HepG2 (cell line): ENCODE data around the gene RAB3A. TPM values are rescaled to one million over a fixed set of nuclear protein-coding genes. Genes with fewer than 3 reads are reported as not detected.

ENCODE experiments used
- DMAP1 ChIP-seq: IDR thresholded peaks from 2 replicates; pipeline ENCODE4 v1.6.1; 2016
- ELF4 ChIP-seq: sonication (generic); formaldehyde crosslinking; IDR thresholded peaks from 2 replicates; pipeline ENCODE4 v1.5.0; 2020; ENCODE audit warnings: missing genetic modification reagents, mild to moderate bottlenecking, moderate library complexity, borderline replicate concordance
- HNF4G ChIP-seq, 2 experiments: sonication (generic) in 1 of 2; formaldehyde crosslinking in 1 of 2; IDR thresholded peaks; 2 replicates each; pipeline versions ENCODE4 v1.4.0 to v1.6.1; 2011 to 2020; ENCODE audit warnings: borderline replicate concordance in 2 of 2, low read depth in 2 of 2, mild to moderate bottlenecking in 2 of 2, low read length in 1 of 2, missing genetic modification reagents in 1 of 2, moderate library complexity in 1 of 2
- HNRNPLL ChIP-seq: fragments of 200-400 bp; formaldehyde crosslinking; IDR thresholded peaks from 2 replicates; pipeline ENCODE4 v1.6.1; 2017; ENCODE audit warnings: mild to moderate bottlenecking, low read depth, low read length; ENCODE audit not compliant: poor library complexity, severe bottlenecking
- KDM2A ChIP-seq: sonication (generic); formaldehyde crosslinking; IDR thresholded peaks from 2 replicates; pipeline ENCODE4 v1.4.0; 2020; ENCODE audit warnings: low read depth, missing genetic modification reagents, borderline replicate concordance
- KMT2B ChIP-seq: IDR thresholded peaks from 2 replicates; pipeline ENCODE4 v1.6.1; 2016; ENCODE audit warnings: missing genetic modification reagents, missing compliant biosample characterization
- RARG ChIP-seq: sonication (generic); formaldehyde crosslinking; IDR thresholded peaks from 2 replicates; pipeline ENCODE4 v1.4.0; 2020; ENCODE audit warnings: low read depth, mild to moderate bottlenecking, missing genetic modification reagents
- RXRA ChIP-seq: sonication (generic); formaldehyde crosslinking; IDR thresholded peaks from 2 replicates; pipeline ENCODE4 v1.5.1; 2020; ENCODE audit warnings: missing genetic modification reagents
- UBTF ChIP-seq: sonication (generic); formaldehyde crosslinking; IDR thresholded peaks from 2 replicates; pipeline ENCODE4 v1.4.0; 2020; ENCODE audit warnings: mild to moderate bottlenecking, missing genetic modification reagents
- ZMYM3 ChIP-seq: sonication (generic); formaldehyde crosslinking; IDR thresholded peaks from 2 replicates; pipeline ENCODE4 v1.5.1; 2020; ENCODE audit warnings: mild to moderate bottlenecking, missing genetic modification reagents
- ZNF160 ChIP-seq: sonication (generic); formaldehyde crosslinking; IDR thresholded peaks from 2 replicates; pipeline ENCODE4 v1.8.0; 2022; ENCODE audit warnings: mild to moderate bottlenecking, inconsistent platforms, missing genetic modification reagents
- ZNF207 ChIP-seq: fragments of 450-650 bp; IDR thresholded peaks from 2 replicates; pipeline ENCODE4 v1.6.1; 2016; ENCODE audit warnings: antibody characterized with exemption, borderline replicate concordance
- ZNF430 ChIP-seq: sonication (generic); formaldehyde crosslinking; IDR thresholded peaks from 2 replicates; pipeline ENCODE4 v1.9.0; 2021; ENCODE audit warnings: mild to moderate bottlenecking, missing genetic modification reagents
- ZNF546 ChIP-seq: sonication (generic); formaldehyde crosslinking; conservative IDR thresholded peaks from 2 replicates; pipeline ENCODE4 v1.8.1; 2023; ENCODE audit warnings: mild to moderate bottlenecking, missing genetic modification reagents
- ZNF790 ChIP-seq: sonication (generic); formaldehyde crosslinking; IDR thresholded peaks from 2 replicates; pipeline ENCODE4 v1.8.0; 2022; ENCODE audit warnings: missing genetic modification reagents, mild to moderate bottlenecking, borderline replicate concordance
- polyA plus RNA-seq, 8 experiments: library from polyadenylated mRNA; depleted of rRNA in 3 of 8; stranded (reverse) in 7 of 8; unstranded in 1 of 8; fragments of >200 nt; fragmentation: Illumina TruSeq in 4 of 8; extraction: Trizol in 4 of 8; gene quantifications; 2 replicates each; pipeline versions ENCODE4 v1.2.1 to v1.2.3, GENCODE V29; 2011 to 2016; ENCODE audit warnings: low read depth in 4 of 8, missing spikeins in 1 of 8, mixed read lengths in 1 of 8; ENCODE audit not compliant: insufficient read depth in 1 of 8
- total RNA-seq, 5 experiments: library from RNA; depleted of rRNA; stranded (reverse); fragments of >200 nt; fragmentation: Illumina TruSeq; extraction: Trizol; gene quantifications; 2 replicates each; pipeline ENCODE4 v1.2.3, GENCODE V29; 2016; ENCODE audit warnings: low read depth in 1 of 5
- TF ChIP-seq, protein P1 (sequence below): sonication (generic); formaldehyde crosslinking; IDR thresholded peaks from 2 replicates; pipeline ENCODE4 v1.4.0; 2020; ENCODE audit warnings: missing genetic modification reagents, mild to moderate bottlenecking, borderline replicate concordance
- TF ChIP-seq, protein P2 (sequence below), 2 experiments: sonication (generic) in 1 of 2; formaldehyde crosslinking in 1 of 2; IDR thresholded peaks; 2 replicates each; pipeline versions ENCODE4 v1.4.0 to v1.6.1; 2016 to 2020; ENCODE audit warnings: borderline replicate concordance in 1 of 2, low read depth in 1 of 2, mild to moderate bottlenecking in 1 of 2, missing genetic modification reagents in 1 of 2

RAB3A gene
- total and polyA plus RNA-seq, 2 of the 13 experiments (the other 11 are each of a cell fraction or from before 2014, with no cell fraction given): 0.58 to 0.98 TPM

DNA sequence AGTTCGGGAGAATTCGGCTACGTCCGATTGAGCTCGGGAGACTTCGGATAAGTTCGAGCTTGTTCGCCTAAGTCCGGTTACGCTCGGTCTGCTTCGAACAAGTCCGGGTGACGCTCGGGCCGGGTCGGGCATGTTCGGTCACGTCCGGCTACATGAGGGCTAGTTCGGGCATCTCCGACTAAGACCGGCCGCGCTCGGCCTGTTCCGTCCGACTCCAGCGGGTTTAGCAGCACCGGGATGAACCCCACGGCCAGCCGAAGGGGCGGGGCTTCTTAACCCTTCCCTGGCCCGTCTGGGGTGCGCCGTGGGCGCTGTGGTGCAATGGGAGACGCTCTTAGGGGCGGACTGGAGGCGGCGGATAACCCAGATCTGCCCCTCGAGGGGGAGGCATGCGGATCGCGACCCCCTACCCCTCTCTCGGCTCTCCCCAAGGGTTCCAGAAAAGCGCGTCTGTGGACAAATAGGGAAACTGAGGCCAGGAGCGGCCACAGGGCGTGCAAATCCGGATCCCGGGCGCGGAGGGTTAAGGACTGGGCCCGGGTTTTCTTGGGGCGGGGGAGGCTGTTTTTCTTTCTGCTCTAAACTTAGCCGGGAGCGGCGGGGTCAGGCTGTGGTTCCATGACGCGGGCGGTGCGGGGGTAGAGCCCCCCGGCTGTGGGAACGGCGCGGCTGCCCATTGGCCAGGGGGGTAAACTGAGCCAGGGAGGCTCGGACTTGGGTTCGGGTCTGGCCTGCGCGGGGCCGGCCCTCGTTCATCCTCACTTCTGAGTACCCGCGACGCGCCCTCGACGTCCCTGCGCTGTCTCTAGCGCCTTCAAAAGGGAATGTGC, 20.9 kb upstream of the RAB3A start (continued):
- TF ChIP-seq HNF4G (IDR thresholded peaks at IDR 0.05; ENCODE audit: borderline replicate concordance, low read depth, low read length) (peak; percentile 84), HNF4G (CRISPR knock-in tag; IDR thresholded peaks at IDR 0.05; ENCODE audit: borderline replicate concordance, low read depth) (no peak), ELF4 (no peak), UBTF (CRISPR knock-in tag) (0 out of 2 replicates have a peak, but pooled peaks have one; percentile 17), ZNF430 (0 out of 2 replicates have a peak, but pooled peaks have one; percentile 38), RXRA (CRISPR knock-in tag) (0 out of 2 replicates have a peak, but pooled peaks have one; percentile 30), ZNF546 (CRISPR knock-in tag) (no peak), KMT2B (CRISPR knock-in tag) (0 out of 2 replicates have a peak, but pooled peaks have one; percentile 21), ZMYM3 (CRISPR knock-in tag) (peak; percentile 68), ZNF160 (CRISPR knock-in tag) (no peak), HNRNPLL (peak; percentile 51), DMAP1 (0 out of 2 replicates have a peak, but pooled peaks have one; percentile 8), ZNF207 (no peak), RARG (CRISPR knock-in tag) (no peak), ZNF790 (CRISPR knock-in tag) (peak; percentile 63; the same call in 1 of the 2 replicates), KDM2A (CRISPR knock-in tag) (peak; percentile 51; the same call in 1 of the 2 replicates)
- TF ChIP-seq, protein P1, sequence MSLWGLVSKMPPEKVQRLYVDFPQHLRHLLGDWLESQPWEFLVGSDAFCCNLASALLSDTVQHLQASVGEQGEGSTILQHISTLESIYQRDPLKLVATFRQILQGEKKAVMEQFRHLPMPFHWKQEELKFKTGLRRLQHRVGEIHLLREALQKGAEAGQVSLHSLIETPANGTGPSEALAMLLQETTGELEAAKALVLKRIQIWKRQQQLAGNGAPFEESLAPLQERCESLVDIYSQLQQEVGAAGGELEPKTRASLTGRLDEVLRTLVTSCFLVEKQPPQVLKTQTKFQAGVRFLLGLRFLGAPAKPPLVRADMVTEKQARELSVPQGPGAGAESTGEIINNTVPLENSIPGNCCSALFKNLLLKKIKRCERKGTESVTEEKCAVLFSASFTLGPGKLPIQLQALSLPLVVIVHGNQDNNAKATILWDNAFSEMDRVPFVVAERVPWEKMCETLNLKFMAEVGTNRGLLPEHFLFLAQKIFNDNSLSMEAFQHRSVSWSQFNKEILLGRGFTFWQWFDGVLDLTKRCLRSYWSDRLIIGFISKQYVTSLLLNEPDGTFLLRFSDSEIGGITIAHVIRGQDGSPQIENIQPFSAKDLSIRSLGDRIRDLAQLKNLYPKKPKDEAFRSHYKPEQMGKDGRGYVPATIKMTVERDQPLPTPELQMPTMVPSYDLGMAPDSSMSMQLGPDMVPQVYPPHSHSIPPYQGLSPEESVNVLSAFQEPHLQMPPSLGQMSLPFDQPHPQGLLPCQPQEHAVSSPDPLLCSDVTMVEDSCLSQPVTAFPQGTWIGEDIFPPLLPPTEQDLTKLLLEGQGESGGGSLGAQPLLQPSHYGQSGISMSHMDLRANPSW (CRISPR knock-in tag): 0 out of 2 replicates have a peak, but pooled peaks have one; percentile 42
- TF ChIP-seq, protein P2, sequence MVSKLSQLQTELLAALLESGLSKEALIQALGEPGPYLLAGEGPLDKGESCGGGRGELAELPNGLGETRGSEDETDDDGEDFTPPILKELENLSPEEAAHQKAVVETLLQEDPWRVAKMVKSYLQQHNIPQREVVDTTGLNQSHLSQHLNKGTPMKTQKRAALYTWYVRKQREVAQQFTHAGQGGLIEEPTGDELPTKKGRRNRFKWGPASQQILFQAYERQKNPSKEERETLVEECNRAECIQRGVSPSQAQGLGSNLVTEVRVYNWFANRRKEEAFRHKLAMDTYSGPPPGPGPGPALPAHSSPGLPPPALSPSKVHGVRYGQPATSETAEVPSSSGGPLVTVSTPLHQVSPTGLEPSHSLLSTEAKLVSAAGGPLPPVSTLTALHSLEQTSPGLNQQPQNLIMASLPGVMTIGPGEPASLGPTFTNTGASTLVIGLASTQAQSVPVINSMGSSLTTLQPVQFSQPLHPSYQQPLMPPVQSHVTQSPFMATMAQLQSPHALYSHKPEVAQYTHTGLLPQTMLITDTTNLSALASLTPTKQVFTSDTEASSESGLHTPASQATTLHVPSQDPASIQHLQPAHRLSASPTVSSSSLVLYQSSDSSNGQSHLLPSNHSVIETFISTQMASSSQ (IDR thresholded peaks at IDR 0.05; ENCODE audit: low read depth): no peak
- TF ChIP-seq, protein P2 (CRISPR knock-in tag; IDR thresholded peaks at IDR 0.05; ENCODE audit: borderline replicate concordance): 0 out of 2 replicates have a peak, but pooled peaks have one; percentile 5
